HG03558 (cell line): ENCODE measurements around the gene ABHD1.

Experiments
- ATAC-seq: cut with Tn5 transposase; IDR thresholded peaks from one replicate; pipeline ENCODE4 v1.9.1; 2021; ENCODE audit warnings: moderate number of reproducible peaks; ENCODE audit not compliant: unreplicated experiment; ENCODE audit errors: extremely low read depth

ABHD1 gene

DNA sequence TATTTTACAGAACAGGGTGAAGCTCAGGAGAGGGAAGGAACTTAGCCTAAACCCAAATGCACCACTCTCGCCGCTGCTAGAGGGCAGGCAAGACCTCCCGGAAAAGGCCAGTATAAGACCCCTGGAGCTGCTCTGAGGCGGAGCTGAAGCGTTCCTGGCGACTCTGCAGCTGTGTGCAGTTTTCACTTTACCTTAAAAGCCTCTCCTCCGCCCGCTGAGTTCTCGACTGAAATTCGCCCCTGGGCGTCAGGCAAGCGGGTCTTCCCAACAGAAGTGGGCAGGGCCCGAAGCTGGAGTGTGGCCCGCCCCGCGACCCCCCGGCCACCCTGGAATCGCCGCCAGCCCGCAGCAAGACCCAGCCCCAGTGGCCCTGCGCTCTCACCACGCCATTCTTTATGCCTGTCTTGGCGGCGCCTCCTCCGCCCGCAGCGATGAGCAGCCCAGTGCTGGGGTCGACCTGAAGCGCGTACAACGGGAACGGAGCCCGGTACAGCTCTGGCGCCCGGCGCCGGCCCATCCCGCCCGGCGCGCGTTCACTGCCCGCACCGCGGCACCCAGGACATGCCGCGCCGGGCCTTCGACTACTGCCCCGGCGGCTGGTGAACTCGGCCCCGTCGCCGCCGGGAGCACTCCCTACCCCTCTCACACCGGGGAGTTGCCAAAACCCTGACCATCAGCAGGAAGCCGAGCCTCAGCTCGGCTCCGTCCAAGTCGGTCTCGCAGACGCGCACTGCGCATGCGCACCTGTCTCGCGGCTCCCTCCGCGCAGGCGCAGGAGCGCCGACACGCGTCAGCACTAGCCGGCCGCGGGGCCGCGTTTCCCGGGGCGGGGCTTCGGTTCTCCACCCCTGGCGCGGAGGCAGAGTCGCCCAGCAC lies 10.5 kb downstream of the ABHD1 start, which contains the start of gene PREB:
Gene PREB, minus strand, starts transcription at position 732 of the 876 bp plus-strand sequence. Its CDS starts 215 bp downstream, at position 517.
- peak; percentile 36 for ATAC-seq

- no peak for ATAC-seq
Observed at GRCh38 chr2:27134781-27135477, 11.3 kb downstream of the ABHD1 start.

- ATAC-seq = no peak
Observed at GRCh38 chr2:27135478-27135955, 11.9 kb downstream of the ABHD1 start.

- no peak for ATAC-seq
Observed at GRCh38 chr2:27136751-27137150, 13.1 kb downstream of the ABHD1 start.

GRCh38 chr2:27137322-27137935 lies 13.8 kb downstream of the ABHD1 start:
- ATAC-seq = no peak

DNA sequence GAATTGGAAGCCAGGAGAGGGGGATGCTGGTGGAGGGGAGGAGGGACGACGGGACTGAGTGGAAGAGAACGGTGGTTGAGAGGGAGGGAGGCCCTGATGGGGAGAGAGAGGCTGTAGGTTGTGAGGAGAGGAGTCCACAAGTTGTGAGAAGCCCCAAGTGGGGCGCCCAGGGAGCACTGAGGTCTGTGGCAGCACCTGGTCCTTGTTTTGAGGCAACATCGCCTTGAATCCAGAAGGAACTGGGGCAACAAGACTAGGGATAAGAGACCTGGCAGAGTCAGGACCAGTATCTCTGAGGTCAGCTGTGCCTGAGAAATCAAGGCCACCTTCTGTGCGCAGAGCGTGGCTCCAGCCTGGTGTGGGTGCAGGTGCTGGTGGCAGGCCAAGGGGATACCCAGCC lies 14.5 kb downstream of the ABHD1 start:
- ATAC-seq = no peak

DNA sequence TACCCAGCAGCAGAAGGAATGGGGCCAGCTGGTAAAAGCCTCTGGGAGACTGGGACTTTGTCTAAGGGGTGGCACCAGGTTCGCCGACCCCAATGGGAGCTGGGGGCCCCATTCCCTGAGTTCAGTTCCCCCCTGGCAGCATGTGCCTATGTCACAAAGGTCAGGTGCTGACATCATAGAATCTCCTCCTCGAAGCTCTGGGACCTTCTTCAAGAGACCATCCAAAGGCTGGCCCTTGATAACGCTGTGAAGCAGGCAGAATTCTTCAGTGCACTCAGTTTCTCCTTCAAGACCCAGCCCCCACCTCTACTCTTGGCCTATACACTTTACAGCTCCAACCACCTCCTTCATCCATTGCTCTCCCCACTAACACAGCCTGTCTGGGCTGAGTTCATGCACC lies 15.7 kb downstream of the ABHD1 start, which contains the start of gene PRR30:
Gene PRR30, minus strand, starts transcription at position 101 of the 400 bp plus-strand sequence. CDS start 1,081 bp downstream, outside the sequence.
- ATAC-seq = no peak

GRCh38 chr2:27143285-27143684 lies 19.7 kb downstream of the ABHD1 start:
- no peak for ATAC-seq

GRCh38 chr2:27145682-27146081 lies 22.1 kb downstream of the ABHD1 start:
- no peak for ATAC-seq

GRCh38 chr2:27147935-27148334 lies 24.3 kb downstream of the ABHD1 start:
- ATAC-seq = no peak

DNA sequence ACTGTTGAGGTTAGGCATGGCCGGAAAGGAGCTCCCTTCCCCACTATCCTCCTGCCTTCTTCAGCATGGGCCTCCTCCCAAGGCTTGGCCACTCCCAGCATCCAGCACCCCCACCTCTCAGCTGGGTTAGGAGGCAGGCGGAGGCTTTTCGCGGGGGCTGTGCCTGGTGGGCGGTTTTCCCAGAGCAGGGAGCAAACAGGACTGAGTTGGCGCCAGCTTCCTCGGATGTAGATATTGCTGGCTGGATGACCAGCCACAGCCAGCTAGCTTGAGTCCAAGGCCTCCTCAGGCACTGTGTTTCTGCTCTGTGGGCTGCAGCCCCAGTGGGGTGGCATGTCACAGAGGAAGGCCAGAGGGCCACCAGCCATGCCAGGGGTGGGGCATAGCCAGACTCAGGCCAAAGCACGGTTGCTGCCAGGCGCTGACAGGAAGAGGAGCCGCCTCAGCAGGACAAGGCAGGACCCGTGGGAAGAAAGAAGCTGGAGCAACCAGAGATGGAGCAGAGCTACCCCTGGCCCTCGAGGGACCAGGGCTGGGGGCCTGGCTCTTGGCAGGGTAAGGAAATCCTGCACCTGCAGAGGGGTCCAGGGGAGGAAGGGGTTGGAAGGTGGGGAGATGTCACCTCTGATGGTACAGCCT lies 25.3 kb downstream of the ABHD1 start, which contains the start of gene TCF23:
Gene TCF23, plus strand, starts transcription at position 204 of the 639 bp plus-strand sequence. Its CDS starts 130 bp downstream, at position 334.
- no peak for ATAC-seq

GRCh38 chr2:27149570-27150405 lies 26.2 kb downstream of the ABHD1 start:
- no peak for ATAC-seq

DNA sequence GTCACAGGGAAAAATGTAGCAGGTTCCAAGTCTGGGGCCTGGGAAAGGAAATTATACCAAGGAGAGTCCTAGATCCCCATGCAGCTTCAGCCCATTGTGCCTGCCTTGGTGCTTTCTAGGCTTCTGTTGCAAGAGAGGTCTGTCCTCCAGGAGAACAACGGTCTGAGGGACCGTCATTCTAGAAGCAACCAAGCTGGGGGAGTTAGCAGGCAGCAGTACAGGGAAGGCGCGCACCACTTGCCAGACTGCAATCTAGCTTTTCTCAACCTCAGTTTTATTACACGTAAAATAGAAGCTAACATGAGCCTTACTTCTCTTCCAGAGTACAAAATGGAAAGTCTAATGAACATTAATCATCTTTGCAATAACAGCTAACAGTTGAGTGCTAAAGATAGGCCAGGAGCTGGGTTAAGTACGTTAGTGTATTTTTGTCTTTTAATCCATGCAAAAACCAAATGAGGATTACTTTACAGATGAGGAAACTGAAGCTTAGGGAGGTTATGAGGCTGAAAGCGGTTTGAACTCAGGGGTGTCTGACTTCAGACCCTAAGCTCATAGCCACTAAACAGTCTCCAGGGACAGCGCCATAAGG lies 27.1 kb downstream of the ABHD1 start:
- ATAC-seq = no peak

DNA sequence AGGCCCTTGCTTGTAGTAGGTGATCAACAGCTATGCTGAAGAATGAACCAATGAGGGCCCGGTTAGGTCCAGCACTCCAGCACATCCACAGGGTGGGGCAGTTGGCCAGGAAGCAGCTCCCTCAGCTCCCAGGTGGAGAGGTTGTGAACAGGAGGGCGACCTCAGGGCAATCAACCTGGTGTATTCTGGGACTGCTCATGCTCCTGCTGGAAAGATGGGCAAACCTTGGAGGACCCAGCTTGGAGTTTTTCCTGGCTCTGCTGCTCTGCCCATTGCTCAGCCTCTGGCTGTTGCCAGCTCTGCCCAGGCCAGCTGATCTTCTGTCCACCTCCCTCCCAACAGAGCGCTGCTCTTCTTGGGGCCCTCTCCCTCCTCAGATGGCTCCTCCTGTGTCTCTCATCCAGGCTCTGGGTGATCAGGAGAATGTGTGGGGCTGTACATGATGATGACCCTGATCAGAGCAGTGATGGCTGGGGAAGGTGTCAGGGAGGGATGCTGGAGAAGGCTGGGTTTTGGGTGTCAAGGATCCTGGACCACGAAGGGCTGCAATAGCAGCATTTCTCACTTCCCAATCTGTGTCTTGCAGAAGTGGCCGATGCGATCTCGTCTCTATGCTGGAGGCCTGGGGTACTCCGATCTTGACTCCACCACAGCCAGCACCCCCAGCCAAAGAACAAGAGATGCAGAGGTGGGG lies 28.6 kb downstream of the ABHD1 start:
- no peak for ATAC-seq

GRCh38 chr2:27152796-27153464 lies 29.3 kb downstream of the ABHD1 start:
- ATAC-seq = no peak

GRCh38 chr2:27154488-27154887 lies 30.9 kb downstream of the ABHD1 start:
- no peak for ATAC-seq

GRCh38 chr2:27155069-27155520 lies 31.5 kb downstream of the ABHD1 start:
- no peak for ATAC-seq

- ATAC-seq = no peak
Observed at GRCh38 chr2:27158468-27158867, 34.9 kb downstream of the ABHD1 start.
